GM18520 (cell line): ENCODE data around the gene SSR4.

Experiments
- ATAC-seq: cut with Tn5 transposase; IDR thresholded peaks from one replicate; pipeline ENCODE4 v1.9.1; 2021; ENCODE audit not compliant: unreplicated experiment

Gene SSR4

DNA sequence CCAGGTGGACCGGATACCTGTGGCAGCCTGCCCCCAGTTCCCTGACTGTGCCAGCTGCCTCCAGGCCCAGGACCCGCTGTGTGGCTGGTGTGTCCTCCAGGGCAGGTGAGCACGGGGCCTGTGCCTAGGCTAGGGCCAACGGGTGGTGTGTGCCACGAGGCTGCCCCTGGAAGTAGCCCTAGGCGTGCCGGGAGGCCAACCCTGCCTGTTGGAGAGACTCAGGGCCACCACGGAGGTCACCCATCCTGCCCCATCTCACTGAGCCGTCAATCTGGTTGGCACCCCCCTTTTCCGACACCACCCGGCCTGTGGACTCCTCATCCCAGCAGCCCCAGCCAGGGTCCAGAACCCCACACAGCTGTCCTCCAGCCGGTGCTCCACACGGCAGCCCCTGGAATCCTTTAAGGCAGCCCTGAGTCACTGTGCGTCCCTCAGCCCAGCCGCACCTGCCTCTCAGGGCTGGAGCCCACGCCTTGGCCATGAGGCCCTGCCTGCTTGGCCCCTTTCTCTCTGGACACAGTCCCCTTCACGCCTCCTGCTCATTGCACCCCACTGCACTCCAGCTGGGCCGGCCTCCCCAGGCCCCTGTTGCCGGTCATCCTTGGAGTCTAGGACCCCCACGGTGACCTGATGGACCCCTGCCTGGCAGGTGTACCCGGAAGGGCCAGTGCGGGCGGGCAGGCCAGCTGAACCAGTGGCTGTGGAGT, 25.2 kb upstream of the SSR4 start:
- ATAC-seq = no peak

DNA sequence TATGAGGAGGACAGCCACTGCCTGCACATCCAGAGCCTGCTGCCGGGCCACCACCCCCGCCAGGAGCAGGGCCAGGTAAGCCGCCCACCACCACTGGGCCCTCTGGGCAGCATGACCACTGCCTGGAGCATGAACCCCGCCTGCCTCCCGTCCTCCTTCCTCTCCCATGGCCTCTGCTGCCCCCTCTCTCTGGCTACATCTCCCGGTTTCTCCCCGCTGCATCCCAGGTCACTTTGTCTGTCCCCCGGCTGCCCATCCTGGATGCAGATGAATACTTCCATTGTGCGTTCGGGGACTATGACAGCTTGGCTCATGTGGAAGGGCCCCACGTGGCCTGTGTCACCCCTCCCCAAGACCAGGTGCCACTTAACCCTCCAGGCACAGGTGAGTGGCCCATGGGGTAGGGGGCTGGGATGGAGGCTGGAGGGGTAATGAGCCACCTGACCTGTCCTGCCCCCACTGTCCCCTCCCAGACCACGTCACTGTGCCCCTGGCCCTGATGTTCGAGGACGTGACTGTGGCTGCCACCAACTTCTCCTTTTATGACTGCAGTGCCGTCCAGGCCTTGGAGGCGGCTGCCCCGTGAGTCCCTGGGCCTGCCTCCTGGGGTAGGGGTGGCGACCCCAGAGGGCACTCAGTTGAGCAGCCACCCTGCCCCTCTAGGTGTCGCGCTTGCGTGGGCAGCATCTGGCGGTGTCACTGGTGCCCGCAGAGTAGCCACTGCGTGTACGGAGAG, 24.4 kb upstream of the SSR4 start:
- ATAC-seq = no peak

DNA sequence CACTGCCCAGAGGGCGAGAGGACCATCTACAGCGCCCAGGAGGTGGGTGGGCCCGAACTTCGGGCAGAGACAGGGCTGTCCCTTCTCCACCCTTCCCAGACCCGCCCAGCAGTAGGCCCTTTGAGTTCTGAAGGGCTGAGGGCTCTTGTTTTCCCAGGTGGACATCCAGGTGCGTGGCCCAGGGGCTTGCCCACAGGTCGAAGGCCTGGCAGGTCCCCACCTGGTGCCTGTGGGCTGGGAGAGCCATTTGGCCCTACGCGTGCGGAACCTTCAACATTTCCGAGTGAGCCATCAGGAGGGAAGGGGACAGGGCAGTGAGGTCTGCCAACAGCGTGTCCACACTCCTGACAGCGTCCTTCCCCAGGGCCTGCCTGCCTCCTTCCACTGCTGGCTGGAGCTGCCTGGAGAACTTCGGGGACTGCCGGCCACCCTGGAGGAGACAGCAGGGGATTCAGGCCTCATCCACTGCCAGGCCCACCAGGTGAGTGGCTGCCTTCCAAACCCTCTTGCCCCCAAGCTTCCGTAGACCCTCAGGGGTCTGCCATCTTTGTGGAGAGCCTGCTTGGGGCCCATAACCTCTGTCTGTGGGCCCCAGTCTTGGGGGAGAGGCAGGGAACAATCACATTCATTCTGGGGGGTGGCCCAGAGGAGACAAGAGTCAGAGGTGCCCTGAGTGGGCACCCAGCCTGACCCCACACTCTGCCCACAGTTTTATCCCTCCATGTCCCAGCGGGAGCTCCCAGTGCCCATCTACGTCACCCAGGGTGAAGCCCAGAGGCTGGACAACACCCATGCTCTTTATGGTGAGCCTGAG, 23.7 kb upstream of the SSR4 start:
- ATAC-seq = no peak

DNA sequence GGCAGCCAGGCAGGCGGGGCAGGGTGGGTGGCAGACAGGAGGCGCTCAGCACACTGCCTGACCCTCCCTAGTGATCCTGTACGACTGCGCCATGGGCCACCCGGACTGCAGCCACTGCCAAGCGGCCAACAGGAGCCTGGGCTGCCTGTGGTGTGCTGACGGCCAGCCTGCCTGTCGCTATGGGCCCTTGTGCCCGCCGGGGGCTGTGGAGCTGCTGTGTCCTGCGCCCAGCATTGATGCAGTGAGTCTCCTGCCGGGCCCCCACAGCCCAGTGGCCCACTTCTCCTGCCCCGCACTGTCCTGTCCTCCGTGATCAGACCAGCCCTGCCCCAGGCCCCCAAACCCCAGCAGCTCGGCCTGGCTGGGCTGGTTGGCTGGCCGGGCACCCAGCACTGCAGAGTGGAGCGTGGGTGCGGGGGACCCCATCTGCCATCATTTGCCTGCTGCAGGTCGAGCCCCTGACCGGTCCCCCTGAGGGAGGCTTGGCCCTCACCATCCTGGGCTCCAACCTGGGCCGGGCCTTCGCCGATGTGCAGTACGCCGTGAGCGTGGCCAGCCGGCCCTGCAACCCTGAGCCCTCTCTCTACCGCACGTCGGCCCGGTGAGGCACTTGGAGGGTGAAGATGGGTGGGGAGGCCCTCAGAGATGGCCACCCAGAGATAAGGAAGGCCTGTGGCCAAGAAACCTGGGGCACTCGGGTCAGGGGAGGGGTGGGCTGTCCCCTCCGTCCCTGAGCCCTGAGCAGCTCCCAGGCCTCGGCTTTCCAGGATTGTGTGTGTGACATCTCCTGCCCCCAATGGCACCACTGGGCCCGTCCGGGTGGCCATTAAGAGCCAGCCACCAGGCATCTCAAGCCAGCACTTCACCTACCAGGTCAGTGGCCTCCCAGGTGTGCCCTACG, 22.8 kb upstream of the SSR4 start:
- ATAC-seq = no peak

DNA sequence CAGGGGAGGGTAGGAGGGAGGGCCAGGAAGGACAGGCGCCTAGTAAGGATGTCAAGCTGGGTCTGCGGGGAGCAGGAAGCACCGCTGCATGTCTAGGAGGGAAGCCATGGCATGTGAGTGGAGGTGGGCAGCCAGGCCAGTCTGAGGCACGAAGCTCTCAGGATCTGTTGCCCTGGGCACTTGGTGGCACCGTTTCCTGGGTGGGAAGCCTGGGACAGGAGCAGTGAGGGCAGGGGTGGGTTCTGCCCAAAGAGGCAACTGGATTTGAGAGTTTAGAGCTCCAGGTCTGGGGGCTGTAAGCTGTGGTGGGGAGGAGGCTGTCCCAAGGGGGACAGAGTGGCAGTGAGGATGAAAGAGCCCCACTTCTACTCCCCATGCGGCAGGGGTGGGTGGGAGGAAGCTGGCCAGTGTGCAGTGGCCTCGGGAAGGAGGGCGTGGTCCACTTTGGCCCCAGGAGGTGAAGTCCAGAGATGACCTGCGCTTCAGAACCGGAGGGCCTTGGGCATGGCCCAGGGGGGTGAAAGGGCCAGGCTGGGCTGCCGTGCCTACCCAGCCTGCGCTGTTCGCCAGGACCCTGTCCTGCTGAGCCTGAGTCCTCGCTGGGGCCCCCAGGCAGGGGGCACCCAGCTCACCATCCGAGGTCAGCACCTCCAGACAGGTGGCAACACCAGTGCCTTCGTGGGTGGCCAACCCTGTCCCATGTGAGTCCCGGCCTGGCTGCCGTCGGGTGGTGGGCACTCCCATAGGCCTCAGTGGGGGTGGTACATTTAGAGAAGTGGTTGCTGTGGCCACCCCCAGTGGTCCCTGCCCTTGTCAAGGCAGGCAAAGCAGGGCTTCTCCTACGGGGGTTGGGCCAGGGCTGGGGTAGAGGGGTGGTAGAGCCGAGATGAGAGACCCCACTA, 21.9 kb upstream of the SSR4 start:
- no peak for ATAC-seq

DNA sequence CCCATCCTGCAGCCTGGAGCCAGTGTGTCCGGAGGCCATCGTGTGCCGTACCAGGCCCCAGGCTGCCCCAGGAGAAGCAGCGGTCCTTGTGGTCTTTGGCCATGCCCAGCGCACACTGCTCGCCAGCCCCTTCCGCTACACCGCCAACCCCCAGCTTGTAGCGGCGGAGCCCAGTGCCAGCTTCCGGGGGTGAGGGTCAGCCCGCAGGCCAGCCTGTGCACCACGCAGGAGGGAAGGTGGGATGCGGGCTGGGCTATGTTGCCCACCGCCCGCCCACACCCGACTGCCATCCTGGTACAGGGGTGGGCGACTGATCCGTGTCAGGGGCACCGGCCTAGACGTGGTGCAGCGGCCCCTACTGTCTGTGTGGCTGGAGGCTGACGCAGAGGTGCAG, 21.3 kb upstream of the SSR4 start:
- ATAC-seq = no peak

DNA sequence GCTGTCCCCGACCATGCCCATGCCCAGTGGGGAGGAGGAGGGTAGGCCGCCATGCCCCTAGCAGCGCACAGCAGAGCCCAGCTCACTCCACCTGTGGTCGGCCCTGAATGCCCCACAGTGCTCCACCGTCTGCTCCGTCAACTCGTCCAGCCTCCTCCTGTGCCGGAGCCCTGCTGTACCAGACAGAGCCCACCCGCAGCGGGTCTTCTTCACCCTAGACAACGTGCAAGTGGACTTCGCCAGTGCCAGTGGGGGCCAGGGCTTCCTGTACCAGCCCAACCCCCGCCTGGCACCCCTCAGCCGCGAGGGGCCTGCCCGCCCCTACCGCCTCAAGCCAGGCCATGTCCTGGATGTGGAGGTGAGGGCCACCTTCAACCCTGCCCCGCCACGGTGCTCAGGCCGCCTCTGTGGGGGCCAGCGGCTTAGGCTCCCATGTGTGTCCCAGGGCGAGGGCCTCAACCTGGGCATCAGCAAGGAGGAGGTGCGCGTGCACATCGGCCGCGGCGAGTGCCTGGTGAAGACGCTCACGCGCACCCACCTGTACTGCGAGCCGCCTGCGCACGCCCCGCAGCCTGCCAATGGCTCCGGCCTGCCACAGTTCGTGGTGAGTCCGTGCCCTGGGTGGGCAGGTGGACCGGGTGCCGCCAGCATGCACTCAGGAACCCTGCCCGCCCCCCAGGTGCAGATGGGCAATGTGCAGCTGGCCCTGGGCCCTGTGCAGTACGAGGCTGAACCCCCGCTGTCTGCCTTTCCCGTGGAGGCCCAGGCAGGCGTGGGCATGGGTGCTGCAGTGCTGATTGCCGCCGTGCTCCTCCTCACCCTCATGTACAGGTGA, 20.5 kb upstream of the SSR4 start:
- ATAC-seq = no peak

DNA sequence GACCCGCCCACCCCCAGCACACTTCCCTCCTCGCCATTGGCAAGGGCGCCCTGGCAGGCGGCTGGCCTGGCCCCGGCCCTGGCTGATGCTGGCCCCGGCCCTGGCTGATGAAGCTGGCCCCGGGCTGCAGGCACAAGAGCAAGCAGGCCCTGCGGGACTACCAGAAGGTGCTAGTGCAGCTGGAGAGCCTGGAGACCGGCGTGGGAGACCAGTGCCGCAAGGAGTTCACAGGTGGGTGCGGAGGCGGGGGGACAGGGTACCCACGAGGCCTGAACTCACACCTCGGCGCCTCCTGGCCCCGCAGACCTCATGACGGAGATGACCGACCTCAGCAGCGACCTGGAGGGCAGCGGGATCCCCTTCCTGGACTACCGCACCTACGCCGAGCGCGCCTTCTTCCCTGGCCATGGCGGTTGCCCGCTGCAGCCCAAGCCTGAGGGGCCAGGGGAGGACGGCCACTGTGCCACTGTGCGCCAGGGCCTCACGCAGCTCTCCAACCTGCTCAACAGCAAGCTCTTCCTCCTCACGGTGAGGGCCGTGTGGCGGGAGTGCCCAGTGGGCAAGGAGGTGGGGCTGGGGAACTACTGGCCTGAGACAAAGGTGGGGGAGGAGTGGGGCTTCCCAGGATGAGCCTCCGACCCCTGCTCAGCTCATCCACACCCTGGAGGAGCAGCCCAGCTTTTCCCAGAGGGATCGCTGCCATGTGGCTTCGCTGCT, 19.7 kb upstream of the SSR4 start:
- ATAC-seq = no peak

DNA sequence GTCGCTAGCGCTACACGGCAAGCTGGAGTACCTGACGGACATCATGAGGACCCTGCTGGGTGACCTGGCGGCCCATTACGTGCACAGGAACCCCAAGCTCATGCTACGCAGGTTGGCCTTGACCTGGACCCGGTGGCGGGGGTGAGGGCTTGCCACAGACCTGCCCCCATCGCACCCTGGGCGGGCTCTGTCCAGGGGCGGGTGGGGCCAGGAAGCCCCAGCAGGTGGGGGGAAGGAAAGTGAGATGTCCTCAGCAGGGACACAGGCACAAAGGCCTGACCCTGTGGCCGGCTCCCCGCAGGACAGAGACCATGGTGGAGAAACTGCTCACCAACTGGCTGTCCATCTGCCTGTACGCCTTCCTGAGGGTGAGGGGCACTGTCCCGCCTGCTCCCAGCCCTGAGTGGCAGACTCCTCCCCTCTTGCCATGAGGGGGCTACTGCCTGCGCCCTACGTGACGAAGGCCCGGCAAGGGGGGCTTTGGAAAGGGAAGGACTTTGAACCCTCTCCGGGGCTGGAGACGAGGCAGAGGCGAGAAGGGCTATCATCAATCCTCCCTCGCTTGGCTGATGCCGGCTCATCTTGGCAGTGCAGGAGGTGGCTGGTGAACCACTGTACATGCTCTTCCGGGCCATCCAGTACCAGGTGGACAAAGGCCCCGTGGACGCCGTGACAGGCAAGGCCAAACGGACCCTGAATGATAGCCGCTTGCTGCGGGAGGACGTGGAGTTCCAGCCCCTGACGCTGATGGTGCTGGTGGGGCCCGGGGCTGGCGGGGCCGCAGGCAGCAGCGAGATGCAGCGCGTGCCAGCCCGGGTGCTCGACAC, 19.0 kb upstream of the SSR4 start:
- no peak for ATAC-seq

DNA sequence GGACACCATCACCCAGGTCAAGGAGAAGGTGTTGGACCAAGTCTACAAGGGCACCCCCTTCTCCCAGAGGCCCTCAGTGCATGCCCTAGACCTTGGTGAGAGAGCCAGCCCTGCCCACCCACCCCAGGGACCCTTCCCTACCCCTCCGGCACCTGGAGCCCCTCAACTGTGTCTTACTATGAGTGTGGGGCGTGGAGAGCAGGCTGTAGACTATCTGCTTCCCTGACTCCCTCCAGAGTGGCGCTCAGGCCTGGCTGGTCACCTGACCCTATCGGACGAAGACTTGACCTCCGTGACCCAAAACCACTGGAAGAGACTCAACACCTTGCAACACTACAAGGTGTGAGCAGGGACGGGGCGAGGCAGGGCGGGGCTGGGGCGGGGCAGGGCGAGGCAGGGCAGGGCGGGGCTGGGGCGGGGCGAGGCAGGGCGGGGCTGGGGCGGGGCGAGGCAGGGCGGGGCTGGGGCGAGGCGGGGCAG, 18.3 kb upstream of the SSR4 start:
- ATAC-seq = no peak

DNA sequence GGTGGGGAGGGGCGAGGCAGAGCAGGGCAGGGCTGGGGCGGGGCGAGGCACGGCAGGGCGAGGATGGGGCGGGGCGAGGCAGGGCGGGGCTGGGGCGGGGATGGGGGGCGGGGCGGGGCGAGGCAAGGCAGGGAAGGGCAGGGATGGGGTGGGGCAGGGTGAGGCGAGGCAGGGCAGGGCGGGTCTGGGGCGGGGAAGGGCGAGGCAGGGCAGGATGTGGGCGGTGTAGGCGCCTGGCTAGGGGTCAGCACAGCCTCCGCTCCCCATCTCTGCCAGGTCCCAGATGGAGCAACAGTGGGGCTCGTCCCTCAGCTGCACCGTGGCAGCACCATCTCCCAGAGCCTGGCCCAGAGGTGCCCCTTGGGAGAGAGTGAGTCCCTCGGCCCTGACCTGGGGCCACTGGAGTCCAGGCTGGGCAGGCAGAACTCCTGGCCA, 17.8 kb upstream of the SSR4 start:
- no peak for ATAC-seq

DNA sequence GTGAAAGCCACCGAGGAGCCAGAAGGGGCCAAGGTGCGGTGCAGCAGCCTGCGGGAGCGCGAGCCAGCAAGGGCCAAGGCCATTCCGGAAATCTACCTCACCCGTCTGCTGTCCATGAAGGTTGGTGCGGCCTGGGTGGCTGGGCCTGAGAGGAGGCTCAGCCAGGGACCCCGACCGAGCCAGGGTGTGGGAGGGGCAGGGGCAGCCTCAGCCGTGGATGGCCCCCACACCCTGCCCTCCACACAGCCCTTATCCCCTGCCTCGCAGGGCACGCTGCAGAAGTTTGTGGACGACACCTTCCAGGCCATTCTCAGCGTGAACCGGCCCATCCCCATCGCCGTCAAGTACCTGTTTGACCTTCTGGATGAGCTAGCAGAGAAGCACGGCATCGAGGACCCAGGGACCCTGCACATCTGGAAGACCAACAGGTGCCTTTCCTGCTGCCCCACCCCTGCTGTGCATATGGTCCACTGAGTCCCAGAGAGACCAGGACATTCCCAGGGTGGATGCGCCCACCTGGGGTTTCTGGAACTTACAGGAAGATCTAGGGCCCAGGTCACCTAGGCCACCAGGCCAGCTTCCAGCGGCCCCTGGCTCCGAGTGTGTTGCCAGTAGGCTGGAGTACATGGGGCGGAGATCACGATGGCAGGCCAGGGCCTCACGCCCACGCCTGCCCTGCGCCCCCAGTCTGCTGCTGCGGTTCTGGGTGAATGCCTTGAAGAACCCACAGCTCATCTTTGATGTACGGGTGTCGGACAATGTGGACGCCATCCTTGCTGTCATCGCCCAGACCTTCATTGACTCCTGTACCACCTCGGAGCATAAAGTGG, 17.0 kb upstream of the SSR4 start:
- no peak for ATAC-seq

DNA sequence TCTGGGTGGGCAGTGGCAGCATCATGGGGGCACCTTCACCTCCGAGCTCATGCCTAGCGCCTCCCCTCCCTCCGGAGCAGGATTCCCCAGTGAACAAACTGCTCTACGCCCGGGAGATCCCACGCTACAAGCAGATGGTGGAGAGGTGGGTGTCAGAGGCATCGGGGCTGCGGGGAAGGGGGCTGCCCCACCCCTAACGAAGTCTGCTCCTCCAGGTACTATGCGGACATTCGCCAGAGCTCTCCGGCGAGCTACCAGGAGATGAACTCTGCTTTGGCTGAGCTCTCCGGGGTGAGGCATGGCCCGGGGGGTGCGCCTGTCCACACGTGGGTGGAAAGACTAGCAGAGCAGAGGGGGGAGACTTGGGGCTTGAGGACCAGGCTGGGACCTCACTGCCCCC, 16.3 kb upstream of the SSR4 start:
- ATAC-seq = no peak

DNA sequence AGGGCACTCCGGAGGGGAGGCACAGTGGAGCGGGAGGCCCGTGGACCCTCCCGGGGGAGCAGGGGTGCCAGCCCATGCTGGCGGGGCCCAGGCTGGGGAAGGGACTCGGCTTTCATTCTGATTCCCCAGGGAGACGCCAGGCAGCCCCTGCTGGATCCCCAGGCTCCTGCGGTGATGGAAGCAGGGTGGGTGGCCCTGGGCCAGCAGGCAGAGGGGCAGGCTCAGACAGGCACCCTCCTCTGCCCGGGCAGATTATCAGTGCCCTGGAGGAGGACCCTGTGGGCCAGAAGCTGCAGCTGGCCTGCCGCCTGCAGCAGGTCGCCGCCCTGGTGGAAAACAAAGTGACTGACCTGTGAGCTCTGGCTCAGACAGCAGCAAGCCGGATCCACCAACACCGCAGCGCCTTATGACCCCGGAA, 15.8 kb upstream of the SSR4 start:
- no peak for ATAC-seq

DNA sequence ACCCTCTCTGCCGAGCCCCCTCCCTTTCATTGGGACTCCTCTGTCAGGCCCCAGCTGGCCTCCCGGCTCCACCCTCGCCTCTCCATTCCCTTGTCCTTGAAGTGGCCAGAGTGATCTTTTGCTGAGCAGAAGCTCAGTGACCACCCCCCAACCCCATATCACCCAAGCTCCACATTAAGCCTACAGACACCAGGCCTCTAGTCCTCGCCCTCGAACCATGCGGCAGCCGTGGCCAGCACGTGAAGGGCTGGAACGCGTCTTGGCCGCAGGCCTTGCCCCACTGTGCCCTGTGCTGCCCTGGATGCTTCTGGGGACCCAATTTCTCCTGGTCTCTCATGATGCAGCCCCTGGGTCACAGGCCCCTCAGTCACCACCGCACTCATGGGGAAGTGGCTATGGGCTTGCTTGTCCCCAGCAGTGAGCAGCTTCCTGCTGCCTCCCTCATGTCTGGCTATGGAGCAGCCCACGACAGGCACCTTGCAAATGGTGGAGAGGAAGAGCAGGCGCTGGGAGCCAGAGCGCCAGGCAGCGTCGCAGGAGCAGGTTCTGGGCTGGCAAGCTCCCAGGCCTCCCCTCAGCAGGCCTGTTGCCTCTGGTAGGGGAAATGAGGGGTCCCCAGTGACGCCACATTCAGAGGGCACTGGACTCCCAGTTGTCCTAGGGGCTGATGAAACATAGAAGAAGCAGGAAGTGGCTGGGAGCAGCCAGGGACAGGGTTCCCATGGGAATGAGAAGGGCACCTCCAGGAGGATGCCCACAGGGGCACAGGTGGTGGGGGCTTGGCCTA, 14.4 kb upstream of the SSR4 start:
- no peak for ATAC-seq
